Heart left ventricle (tissue), 13 donors: ENCODE data around the gene FNBP1.

Source experiments
- POLR2A ChIP-seq, 2 donors: fragments of 450-650 bp; IDR thresholded peaks; one replicate each; pipeline ENCODE4 v1.6.1; 2017; ENCODE audit warnings: antibody characterized with exemption in 2 of 2, mild to moderate bottlenecking in 2 of 2, moderate library complexity in 2 of 2
- TF ChIP-seq, protein P1 (sequence below), 12 donors: fragments of 200-600 bp; sonication (generic) in 4 of 12; IDR thresholded peaks; one replicate each; pipeline versions ENCODE4 v1.5.0 to v1.8.0; 2018 to 2022; ENCODE audit warnings: antibody characterized with exemption in 12 of 12, mild to moderate bottlenecking in 5 of 12
- donor health status: ischemic (EF 13 %, LVEDD 7.1; RV severe dilation, severe dysfunction).
- donor health status: DM: no; HTN: yes; CAD: no.
- donor health status: DM: no; HTN: no; CAD: no.
- donor health status: ischemic (EF 25% LVEDD 6.9; RV normal size, moderate dysfunction).
- donor health status: ischemic (EF 25% LVEDD 5.7; RV mildly dilated, moderate dysfunction).
- donor health status: ischemic (EF 35%, LVEDD 5.7; RV mildly dilated, moderate dysfunction).
- donor health status: nonischemic (EF 11% LVEDD 7.7; RV severe dilation, severe dysfunction).
- donor health status: DM: yes; HTN: yes; CAD: no.
- donor health status: PGD.
- donor health status: ischemic (EF 29% LVEDD 5.4; RV normal size, mild dysfunction).
- donor health status: nonischemic (EF 23%, LVEDD 6.1; RV moderate dilation, normal function).

DNA sequence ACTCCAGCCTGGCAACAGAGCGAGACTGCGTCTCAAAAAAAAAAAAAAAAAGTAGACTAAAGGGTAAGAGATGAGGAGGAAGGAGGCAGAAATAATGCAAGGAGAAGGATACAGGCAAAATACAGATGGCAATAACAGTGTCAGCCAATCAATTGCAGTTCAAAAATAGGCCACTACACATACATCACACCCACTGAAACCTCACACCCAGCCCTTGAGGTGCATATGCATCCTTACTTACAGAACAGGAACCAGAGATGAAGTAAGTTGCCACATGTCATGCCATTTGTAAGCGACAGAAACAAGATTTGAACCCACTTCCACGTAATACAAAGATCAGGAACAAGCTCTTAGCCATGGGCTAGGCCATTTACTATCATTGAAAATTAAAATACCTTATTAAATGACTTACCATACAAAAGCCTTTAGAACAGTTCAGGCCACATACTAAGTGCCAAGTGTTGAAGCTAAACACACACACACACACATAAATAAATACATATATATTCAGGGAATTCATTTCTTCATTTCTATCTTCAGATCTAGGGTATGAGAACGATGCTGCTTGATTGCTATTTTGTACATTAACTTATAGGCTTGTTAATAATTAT, 98.4 kb downstream of the FNBP1 start:
- TF ChIP-seq, protein P1, sequence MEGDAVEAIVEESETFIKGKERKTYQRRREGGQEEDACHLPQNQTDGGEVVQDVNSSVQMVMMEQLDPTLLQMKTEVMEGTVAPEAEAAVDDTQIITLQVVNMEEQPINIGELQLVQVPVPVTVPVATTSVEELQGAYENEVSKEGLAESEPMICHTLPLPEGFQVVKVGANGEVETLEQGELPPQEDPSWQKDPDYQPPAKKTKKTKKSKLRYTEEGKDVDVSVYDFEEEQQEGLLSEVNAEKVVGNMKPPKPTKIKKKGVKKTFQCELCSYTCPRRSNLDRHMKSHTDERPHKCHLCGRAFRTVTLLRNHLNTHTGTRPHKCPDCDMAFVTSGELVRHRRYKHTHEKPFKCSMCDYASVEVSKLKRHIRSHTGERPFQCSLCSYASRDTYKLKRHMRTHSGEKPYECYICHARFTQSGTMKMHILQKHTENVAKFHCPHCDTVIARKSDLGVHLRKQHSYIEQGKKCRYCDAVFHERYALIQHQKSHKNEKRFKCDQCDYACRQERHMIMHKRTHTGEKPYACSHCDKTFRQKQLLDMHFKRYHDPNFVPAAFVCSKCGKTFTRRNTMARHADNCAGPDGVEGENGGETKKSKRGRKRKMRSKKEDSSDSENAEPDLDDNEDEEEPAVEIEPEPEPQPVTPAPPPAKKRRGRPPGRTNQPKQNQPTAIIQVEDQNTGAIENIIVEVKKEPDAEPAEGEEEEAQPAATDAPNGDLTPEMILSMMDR (IDR thresholded peaks at IDR 0.05): no peak
- no peak for TF ChIP-seq POLR2A (IDR thresholded peaks at IDR 0.05)
